CD8-positive, alpha-beta memory T cell (primary cell): ENCODE results near the gene OPN4. TPM values are rescaled to one million over a fixed set of nuclear protein-coding genes. Genes with fewer than 3 reads are reported as not detected.

Experiments used
- CTCF ChIA-PET: fragments of 350-600 bp; sonication (Branson Sonifier 250); formaldehyde crosslinking; loops from one replicate; lab custom pipeline; 2021; ENCODE audit warnings: antibody characterized with exemption; lab: Charles Lee
- POLR2A ChIA-PET: fragments of 350-600 bp; sonication (Branson Sonifier 250); formaldehyde crosslinking; loops from one replicate; lab custom pipeline; 2021; ENCODE audit warnings: antibody characterized with exemption; lab: Charles Lee
- DNase-seq, 5 donors: peaks; one replicate each; pipeline versions ENCODE4 v3.0.0 to v3.0.0-alpha.2; 2020 to 2022; ENCODE audit warnings: mixed read lengths in 1 of 5
- H3K27ac ChIP-seq: one replicate; pipeline ENCODE4 v1.7.0; 2013; ENCODE audit warnings: low read depth, mild to moderate bottlenecking, low read length, moderate library complexity
- H3K27me3 ChIP-seq: 2 replicates; pipeline ENCODE4 v1.7.0; 2013; ENCODE audit warnings: low read length, mild to moderate bottlenecking; ENCODE audit not compliant: insufficient read depth, poor library complexity, severe bottlenecking
- H3K36me3 ChIP-seq: 2 replicates; pipeline ENCODE4 v1.7.0; 2013; ENCODE audit warnings: mild to moderate bottlenecking, low read length, moderate library complexity; ENCODE audit not compliant: insufficient read depth
- H3K4me1 ChIP-seq: 2 replicates; pipeline ENCODE4 v1.7.0; 2013; ENCODE audit warnings: mild to moderate bottlenecking, low read length, moderate library complexity; ENCODE audit not compliant: insufficient read depth
- H3K4me3 ChIP-seq: 2 replicates; pipeline ENCODE4 v1.7.0; 2013; ENCODE audit warnings: mild to moderate bottlenecking, low read length
- H3K9me3 ChIP-seq: 2 replicates; pipeline ENCODE4 v1.7.0; 2013; ENCODE audit warnings: mild to moderate bottlenecking, low read length
- H3K27ac Mint-ChIP-seq, 8 donors: one replicate each; pipeline ENCODE4 v1.8.0; 2020 to 2021; ENCODE audit warnings: mixed read lengths in 8 of 8, mild to moderate bottlenecking in 6 of 8, inconsistent platforms in 3 of 8, moderate library complexity in 3 of 8
- H3K27me3 Mint-ChIP-seq, 2 donors: one replicate each; pipeline ENCODE4 v1.8.0; 2020 to 2021; ENCODE audit warnings: mixed read lengths in 2 of 2, mild to moderate bottlenecking in 1 of 2, moderate library complexity in 1 of 2
- H3K36me3 Mint-ChIP-seq, 3 donors: one replicate each; pipeline ENCODE4 v1.8.0; 2020 to 2021; ENCODE audit warnings: mixed read lengths in 3 of 3, inconsistent platforms in 1 of 3, mild to moderate bottlenecking in 1 of 3
- H3K4me1 Mint-ChIP-seq, 3 donors: one replicate each; pipeline ENCODE4 v1.8.0; 2020 to 2021; ENCODE audit warnings: mixed read lengths in 3 of 3, inconsistent platforms in 1 of 3, mild to moderate bottlenecking in 1 of 3
- H3K4me3 Mint-ChIP-seq, 7 donors: one replicate each; pipeline ENCODE4 v1.8.0; 2020 to 2021; ENCODE audit warnings: mixed read lengths in 7 of 7, mild to moderate bottlenecking in 6 of 7, moderate library complexity in 4 of 7, inconsistent platforms in 2 of 7
- H3K9me3 Mint-ChIP-seq, 5 donors: one replicate each; pipeline ENCODE4 v1.8.0; 2020 to 2022; ENCODE audit warnings: mixed read lengths in 5 of 5, mild to moderate bottlenecking in 3 of 5, moderate library complexity in 2 of 5, inconsistent platforms in 1 of 5
- polyA plus RNA-seq: library from polyadenylated mRNA; unstranded; fragments of 300-500 nt; fragmentation: Illumina TruSeq; gene quantifications from one replicate; pipeline ENCODE4 v1.2.3, GENCODE V29; 2021
- total RNA-seq, 2 experiments: library from RNA; stranded (reverse); gene quantifications; one replicate each; pipeline ENCODE4 v1.2.3, GENCODE V29; 2021

OPN4 gene
- total and polyA plus RNA-seq, 3 experiments from 2014 or later = not detected

GRCh38 chr10:86666538-86666937, 12.2 kb downstream of the OPN4 start:
- no peaks in the 10 kb centered on the region for H3K36me3 Mint-ChIP-seq
- no peak overlapping the region for H3K27ac Mint-ChIP-seq
- ChIA-PET CTCF (no interaction called here), POLR2A (interaction anchor here (0.6 kb wide), 1 partner anchor 670 kb away, joined by 3 read pairs; no protein-coding TSS in a partner anchor)
- no peak for DNase-seq
- Histone ChIP-seq H3K4me3 (no peak overlapping the region), H3K36me3 (no peaks in the 10 kb centered on the region), H3K27ac (no peak overlapping the region), H3K9me3 (no peaks in the 10 kb centered on the region), H3K4me1 (no peaks in the 10 kb centered on the region), H3K27me3 (no peaks in the 10 kb centered on the region)
- no peaks in the 10 kb centered on the region for H3K9me3 Mint-ChIP-seq
- no peak overlapping the region for H3K4me3 Mint-ChIP-seq
- H3K4me1 Mint-ChIP-seq = no peaks in the 10 kb centered on the region
- peaks cover 0 to 6% of the 10 kb centered on the region in 2 donors for H3K27me3 Mint-ChIP-seq

- H3K27me3 Mint-ChIP-seq = peaks cover 0 to 6% of the 10 kb centered on the region in 2 donors
These were observed 13.3 kb downstream of the OPN4 start for GRCh38 chr10:86667421-86668181.

GRCh38 chr10:86668297-86669165, 14.2 kb downstream of the OPN4 start, which contains the start of gene LDB3:
TSS of gene LDB3 (plus strand) at chr10:86668511. CDS start at chr10:86668692, 181 bp downstream.
- POLR2A ChIA-PET = no interaction called here
- no peak within 1 kb of the TSS for H3K27ac ChIP-seq
- H3K4me3 Mint-ChIP-seq = no peak within 1 kb of the TSS
- H3K4me1 Mint-ChIP-seq = no peaks in the 10 kb centered on the region
- no peaks in the 10 kb centered on the region for H3K9me3 ChIP-seq
- no peaks in the 10 kb centered on the region for H3K27me3 ChIP-seq
- no peaks in the 10 kb centered on the region for H3K4me1 ChIP-seq
- H3K36me3 ChIP-seq = no peaks in the 10 kb centered on the region
- peak within 1 kb of the TSS in 1 of 8 donors; percentile 11 for H3K27ac Mint-ChIP-seq
- peaks cover 0 to 6% of the 10 kb centered on the region in 2 donors for H3K27me3 Mint-ChIP-seq
- no peak within 1 kb of the TSS for H3K4me3 ChIP-seq
- no peak for DNase-seq
- no peaks in the 10 kb centered on the region for H3K36me3 Mint-ChIP-seq
- CTCF ChIA-PET = no interaction called here
- no peaks in the 10 kb centered on the region for H3K9me3 Mint-ChIP-seq

More at GRCh38 chr10:86667421-86668181, 13.3 kb downstream of the OPN4 start:
- no peaks in the 10 kb centered on the region for H3K4me1 ChIP-seq
- H3K9me3 ChIP-seq = no peaks in the 10 kb centered on the region
- no peaks in the 10 kb centered on the region for H3K4me1 Mint-ChIP-seq
- H3K9me3 Mint-ChIP-seq = no peaks in the 10 kb centered on the region
- H3K36me3 Mint-ChIP-seq = no peaks in the 10 kb centered on the region
- ChIA-PET CTCF (no interaction called here), POLR2A (no interaction called here)
- no peak for DNase-seq
- no peak overlapping the region for H3K4me3 Mint-ChIP-seq
- no peaks in the 10 kb centered on the region for H3K36me3 ChIP-seq
- H3K27me3 ChIP-seq = no peaks in the 10 kb centered on the region
- no peak overlapping the region for H3K27ac Mint-ChIP-seq
- H3K4me3 ChIP-seq = no peak overlapping the region
- H3K27ac ChIP-seq = no peak overlapping the region

- H3K9me3 Mint-ChIP-seq = no peaks in the 10 kb centered on the region
- POLR2A ChIA-PET = no interaction called here
- CTCF ChIA-PET = no interaction called here
- no peaks in the 10 kb centered on the region for H3K27me3 ChIP-seq
- H3K36me3 ChIP-seq = no peaks in the 10 kb centered on the region
- no peaks in the 10 kb centered on the region for H3K4me1 Mint-ChIP-seq
- no peaks in the 10 kb centered on the region for H3K9me3 ChIP-seq
- no peak overlapping the region for H3K4me3 ChIP-seq
- H3K27ac Mint-ChIP-seq = peak overlapping the region in 1 of 8 donors; percentile 60
- peaks cover 0 to 4% of the 10 kb centered on the region in 2 donors for H3K27me3 Mint-ChIP-seq
- no peaks in the 10 kb centered on the region for H3K4me1 ChIP-seq
- H3K27ac ChIP-seq = no peak overlapping the region
- DNase-seq = no peak
- H3K4me3 Mint-ChIP-seq = no peak overlapping the region
- H3K36me3 Mint-ChIP-seq = no peaks in the 10 kb centered on the region
These were observed 16.0 kb downstream of the OPN4 start for GRCh38 chr10:86670290-86670811.

GRCh38 chr10:86670876-86671275, 16.5 kb downstream of the OPN4 start:
- ChIA-PET POLR2A (no interaction called here), CTCF (interaction anchor here (1.0 kb wide), 1 partner anchor 23 kb away, joined by 3 read pairs; no protein-coding TSS in a partner anchor)
- Mint-ChIP-seq H3K4me3 (no peak overlapping the region), H3K27ac (no peak overlapping the region), H3K27me3 (peaks cover 0 to 3% of the 10 kb centered on the region in 2 donors), H3K9me3 (no peaks in the 10 kb centered on the region), H3K4me1 (no peaks in the 10 kb centered on the region), H3K36me3 (no peaks in the 10 kb centered on the region)
- no peak overlapping the region for H3K4me3 ChIP-seq
- H3K4me1 ChIP-seq = no peaks in the 10 kb centered on the region
- H3K36me3 ChIP-seq = no peaks in the 10 kb centered on the region
- no peak overlapping the region for H3K27ac ChIP-seq
- no peak for DNase-seq
- H3K27me3 ChIP-seq = no peaks in the 10 kb centered on the region
- no peaks in the 10 kb centered on the region for H3K9me3 ChIP-seq

- H3K27me3 Mint-ChIP-seq = peaks cover 0 to 6% of the 10 kb centered on the region in 2 donors
- Histone ChIP-seq H3K9me3 (no peaks in the 10 kb centered on the region), H3K27ac (no peak overlapping the region), H3K4me3 (no peak overlapping the region), H3K27me3 (no peaks in the 10 kb centered on the region), H3K4me1 (no peaks in the 10 kb centered on the region), H3K36me3 (no peaks in the 10 kb centered on the region)
- POLR2A ChIA-PET = no interaction called here
- no peaks in the 10 kb centered on the region for H3K4me1 Mint-ChIP-seq
- H3K27ac Mint-ChIP-seq = no peak overlapping the region
- H3K9me3 Mint-ChIP-seq = no peaks in the 10 kb centered on the region
- H3K36me3 Mint-ChIP-seq = no peaks in the 10 kb centered on the region
- DNase-seq = no peak
- no peak overlapping the region for H3K4me3 Mint-ChIP-seq
- CTCF ChIA-PET = interaction anchor here (1.0 kb wide), 1 partner anchor 22 kb away, joined by 3 read pairs; no protein-coding TSS in a partner anchor
These were observed 17.1 kb downstream of the OPN4 start for GRCh38 chr10:86671419-86671818.

GRCh38 chr10:86671985-86672710, 17.8 kb downstream of the OPN4 start:
- H3K36me3 ChIP-seq = no peaks in the 10 kb centered on the region
- no peak overlapping the region for H3K27ac ChIP-seq
- Mint-ChIP-seq H3K27ac (no peak overlapping the region), H3K27me3 (peaks cover 0 to 6% of the 10 kb centered on the region in 2 donors), H3K4me1 (no peaks in the 10 kb centered on the region), H3K4me3 (no peak overlapping the region), H3K9me3 (no peaks in the 10 kb centered on the region), H3K36me3 (no peaks in the 10 kb centered on the region)
- no peak for DNase-seq
- H3K4me3 ChIP-seq = no peak overlapping the region
- no peaks in the 10 kb centered on the region for H3K27me3 ChIP-seq
- H3K9me3 ChIP-seq = no peaks in the 10 kb centered on the region
- ChIA-PET CTCF (no interaction called here), POLR2A (no interaction called here)
- no peaks in the 10 kb centered on the region for H3K4me1 ChIP-seq
